GM13976 (cell line): ENCODE measurements around the gene GOLGA5.

ENCODE experiments used
- DNase-seq: peaks from one replicate; pipeline ENCODE4 v3.0.0; 2012; ENCODE audit warnings: low spot score
- CTCF ChIP-seq: IDR thresholded peaks from 2 replicates; pipeline ENCODE4 v1.5.1; 2012; ENCODE audit warnings: borderline replicate concordance, mild to moderate bottlenecking; ENCODE audit not compliant: insufficient read depth; ENCODE audit errors: extremely low read depth, missing control alignments, control extremely low read depth
- in situ Hi-C: fragments of 300-500 bp; cut with MboI; formaldehyde crosslinking; loops from one replicate; pipeline ENCODE4 v1.12.0; 2022; ENCODE audit warnings: low sequenced_read_pairs, mixed read lengths, inconsistent platforms; ENCODE audit not compliant: unreplicated experiment

Gene GOLGA5

DNA sequence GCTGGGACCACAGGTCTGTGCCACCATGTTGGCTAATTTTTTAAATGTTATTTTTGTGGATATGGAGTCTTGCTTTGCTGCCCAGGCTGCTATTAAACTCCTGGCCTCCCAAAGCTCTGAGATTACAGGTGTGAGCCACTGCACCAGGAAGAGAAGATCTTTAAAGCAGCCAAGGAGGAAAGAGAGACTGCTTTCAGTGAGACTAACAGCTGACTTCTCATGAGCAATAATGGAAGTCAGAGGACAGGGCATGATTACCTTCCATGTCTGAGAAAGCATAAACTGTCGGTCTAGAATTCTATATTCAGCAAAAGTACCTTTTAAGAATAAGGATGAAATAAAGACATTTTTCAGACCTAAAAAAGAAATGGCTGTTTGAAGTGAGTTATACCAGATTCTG is 71.6 kb downstream of the GOLGA5 start:
- DNase-seq: no peak
- in situ Hi-C loops: no loop called here

GRCh38 chr14:92866181-92866752 is 72.2 kb downstream of the GOLGA5 start:
- DNase-seq: no peak
- no peak for TF ChIP-seq CTCF
- in situ Hi-C loops: no loop called here

More for the DNA sequence above, 71.6 kb downstream of the GOLGA5 start:
- no peak for TF ChIP-seq CTCF

- no peak for TF ChIP-seq CTCF
- in situ Hi-C loops: no loop called here
- DNase-seq: no peak
Measured at GRCh38 chr14:92866901-92867865, 73.1 kb downstream of the GOLGA5 start.

- DNase-seq: no peak
- in situ Hi-C loops: no loop called here
- no peak for TF ChIP-seq CTCF
Measured at GRCh38 chr14:92874962-92875661, 81.0 kb downstream of the GOLGA5 start.

DNA sequence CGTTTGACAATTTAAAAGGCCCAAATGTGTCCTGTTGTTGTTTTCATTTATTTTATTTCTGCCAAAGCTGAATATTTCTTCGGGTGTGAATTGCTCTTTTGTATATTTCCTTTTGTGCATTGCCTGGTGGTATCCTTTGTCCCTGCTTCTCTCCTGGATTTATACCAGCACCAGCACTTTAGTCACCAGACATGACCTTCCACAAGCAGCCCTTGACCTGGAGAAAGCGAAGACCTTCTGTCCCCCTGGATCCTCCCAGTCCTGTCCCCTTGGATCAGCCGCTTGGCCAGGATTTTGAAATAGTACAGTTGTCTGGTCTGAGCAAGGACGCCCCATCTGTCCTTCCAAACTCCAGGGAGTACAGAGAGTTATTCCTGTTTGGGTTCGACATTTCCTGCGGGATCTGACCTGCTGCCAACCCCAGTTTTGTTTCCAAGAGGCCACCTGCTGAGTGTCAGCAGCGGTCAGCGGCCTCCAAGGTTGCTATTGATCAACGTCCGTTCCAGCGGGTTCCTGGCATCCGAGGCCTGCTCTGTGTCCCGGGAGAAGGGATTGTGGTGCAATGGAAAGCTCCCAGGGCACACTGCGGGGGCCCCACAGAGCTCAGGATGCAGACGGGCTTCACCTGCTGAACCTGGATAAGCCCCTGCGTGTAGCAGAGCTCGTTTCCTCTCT is 83.8 kb downstream of the GOLGA5 start:
- no peak for TF ChIP-seq CTCF
- in situ Hi-C loops: no loop called here
- no peak for DNase-seq

DNA sequence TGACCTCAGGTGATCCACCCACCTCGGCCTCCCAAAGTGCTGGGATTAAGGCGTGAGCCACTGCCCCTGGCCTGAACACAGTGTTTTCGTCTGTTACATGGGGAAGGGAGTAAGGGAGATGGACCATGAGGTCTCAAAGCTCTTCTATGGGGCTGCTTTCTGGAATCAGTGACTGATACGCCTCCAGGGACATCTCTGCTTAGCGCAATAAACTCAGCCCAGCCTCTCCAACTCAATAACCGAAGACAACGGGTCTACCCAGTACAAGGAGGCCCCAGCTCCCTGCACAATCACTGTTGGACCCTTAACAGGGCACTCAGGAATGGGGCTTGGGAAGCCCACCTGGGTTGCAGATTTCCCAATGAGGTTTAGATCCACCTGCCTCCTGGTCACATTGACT is 86.2 kb downstream of the GOLGA5 start:
- in situ Hi-C loops: no loop called here
- no peak for TF ChIP-seq CTCF
- no peak for DNase-seq
